HEK293 (cell line): ENCODE results near the gene AGPAT4.

Source experiments
- CTCF ChIA-PET: fragments of 350-600 bp; formaldehyde crosslinking; extraction: SDS; loops from one replicate; lab custom pipeline; 2021; ENCODE audit warnings: antibody characterized with exemption; lab: Yijun Ruan, JAX
- POLR2A ChIA-PET: fragments of 300-600 bp; formaldehyde crosslinking; extraction: SDS; loops from one replicate; lab custom pipeline; 2020; ENCODE audit warnings: antibody characterized with exemption, inconsistent platforms; lab: Yijun Ruan, JAX
- H3K27ac ChIP-seq: fragments of 200-500 bp; sonication (Bioruptor generic); 2 replicates; pipeline ENCODE4 v1.5.1; 2014; ENCODE audit warnings: low read depth, low read length, control low read depth, inconsistent platforms; ENCODE audit errors: extremely low read depth
- H3K36me3 ChIP-seq, 2 experiments: fragments of 200-500 bp in 1 of 2; sonication (Bioruptor generic) in 1 of 2; 1 replicate in 1 of 2; 2 replicates in 1 of 2; pipeline ENCODE4 v1.5.1; 2014 to 2017; ENCODE audit warnings: inconsistent platforms in 2 of 2, low read length in 2 of 2; ENCODE audit not compliant: control insufficient read depth in 2 of 2, insufficient read depth in 1 of 2
- H3K4me1 ChIP-seq: fragments of 200-500 bp; sonication (Bioruptor generic); 2 replicates; pipeline ENCODE4 v1.5.1; 2014; ENCODE audit warnings: mild to moderate bottlenecking, low read length, inconsistent platforms; ENCODE audit not compliant: control insufficient read depth, insufficient read depth
- H3K4me3 ChIP-seq: 2 replicates; pipeline ENCODE4 v1.5.1; 2011; ENCODE audit warnings: low read depth, mild to moderate bottlenecking, control low read depth, low read length, moderate library complexity
- H3K9me3 ChIP-seq: fragments of 200-500 bp; sonication (Bioruptor generic); 2 replicates; pipeline ENCODE4 v1.5.1; 2014; ENCODE audit warnings: low read depth, low read length, inconsistent platforms; ENCODE audit not compliant: control insufficient read depth, insufficient read depth
- INSM2 ChIP-seq: fragments of 450-650 bp; formaldehyde crosslinking; IDR thresholded peaks from 2 replicates; pipeline ENCODE4 v1.5.1; 2016; ENCODE audit warnings: missing biosample characterization, missing genetic modification characterization
- KLF8 ChIP-seq: fragments of 450-650 bp; formaldehyde crosslinking; IDR thresholded peaks from 2 replicates; pipeline ENCODE4 v1.5.1; 2016; ENCODE audit warnings: missing biosample characterization, missing genetic modification characterization
- OSR2 ChIP-seq: fragments of 450-650 bp; formaldehyde crosslinking; IDR thresholded peaks from 2 replicates; pipeline ENCODE4 v1.5.1; 2016; ENCODE audit warnings: missing biosample characterization, missing genetic modification characterization
- PRDM1 ChIP-seq: fragments of 450-650 bp; formaldehyde crosslinking; IDR thresholded peaks from 2 replicates; pipeline ENCODE4; 2016; ENCODE audit warnings: missing biosample characterization, missing genetic modification characterization
- PRDM2 ChIP-seq: fragments of 450-650 bp; formaldehyde crosslinking; IDR thresholded peaks from 2 replicates; pipeline ENCODE4 v1.5.1; 2016; ENCODE audit warnings: missing biosample characterization, missing genetic modification characterization, borderline replicate concordance
- RBAK ChIP-seq: fragments of 450-650 bp; formaldehyde crosslinking; IDR thresholded peaks from 2 replicates; pipeline ENCODE4 v1.5.1; 2016; ENCODE audit warnings: missing biosample characterization, missing genetic modification characterization
- ZBTB1 ChIP-seq: fragments of 450-650 bp; formaldehyde crosslinking; IDR thresholded peaks from 2 replicates; pipeline ENCODE4 v1.5.1; 2016; ENCODE audit warnings: missing biosample characterization, missing genetic modification characterization
- ZFP41 ChIP-seq: fragments of 450-650 bp; formaldehyde crosslinking; IDR thresholded peaks from 2 replicates; pipeline ENCODE4 v1.5.1; 2016; ENCODE audit warnings: missing biosample characterization, missing genetic modification characterization, borderline replicate concordance
- ZNF155 ChIP-seq: fragments of 450-650 bp; formaldehyde crosslinking; IDR thresholded peaks from 2 replicates; pipeline ENCODE4 v1.5.1; 2016; ENCODE audit warnings: missing biosample characterization, missing genetic modification characterization
- ZNF16 ChIP-seq: fragments of 450-650 bp; formaldehyde crosslinking; IDR thresholded peaks from 2 replicates; pipeline ENCODE4 v1.5.1; 2016; ENCODE audit warnings: low read depth, missing biosample characterization, missing genetic modification characterization
- ZNF184 ChIP-seq: fragments of 450-650 bp; IDR thresholded peaks from 2 replicates; pipeline ENCODE4 v1.5.1; 2018; ENCODE audit warnings: missing biosample characterization, mild to moderate bottlenecking, missing genetic modification characterization
- ZNF19 ChIP-seq: fragments of 450-650 bp; formaldehyde crosslinking; IDR thresholded peaks from 2 replicates; pipeline ENCODE4; 2016; ENCODE audit warnings: missing biosample characterization, missing genetic modification characterization, low read depth
- ZNF311 ChIP-seq: fragments of 450-650 bp; formaldehyde crosslinking; IDR thresholded peaks from 2 replicates; pipeline ENCODE4 v1.5.1; 2017; ENCODE audit warnings: missing biosample characterization, missing genetic modification characterization, borderline replicate concordance
- ZNF423 ChIP-seq: fragments of 450-650 bp; formaldehyde crosslinking; IDR thresholded peaks from 2 replicates; pipeline ENCODE4 v1.5.1; 2016; ENCODE audit warnings: missing biosample characterization, missing genetic modification characterization
- ZNF433 ChIP-seq: fragments of 450-650 bp; formaldehyde crosslinking; IDR thresholded peaks from 2 replicates; pipeline ENCODE4 v1.5.1; 2016; ENCODE audit warnings: missing biosample characterization, missing genetic modification characterization, low read depth
- ZNF48 ChIP-seq: fragments of 450-650 bp; formaldehyde crosslinking; IDR thresholded peaks from 2 replicates; pipeline ENCODE4 v1.5.1; 2016; ENCODE audit warnings: missing biosample characterization, missing genetic modification characterization
- ZNF510 ChIP-seq: fragments of 450-650 bp; formaldehyde crosslinking; IDR thresholded peaks from 2 replicates; pipeline ENCODE4 v1.5.1; 2018; ENCODE audit warnings: mild to moderate bottlenecking, missing genetic modification characterization, missing biosample characterization; ENCODE audit not compliant: insufficient replicate concordance
- ZNF521 ChIP-seq: fragments of 450-650 bp; formaldehyde crosslinking; IDR thresholded peaks from 2 replicates; pipeline ENCODE4 v1.5.1; 2017; ENCODE audit warnings: missing biosample characterization, mild to moderate bottlenecking, missing genetic modification characterization
- ZNF529 ChIP-seq: fragments of 450-650 bp; formaldehyde crosslinking; IDR thresholded peaks from 2 replicates; pipeline ENCODE4 v1.5.1; 2017; ENCODE audit warnings: missing genetic modification characterization, missing biosample characterization; ENCODE audit not compliant: insufficient replicate concordance
- ZNF561 ChIP-seq: fragments of 450-650 bp; IDR thresholded peaks from 2 replicates; pipeline ENCODE4 v1.5.1; 2018; ENCODE audit warnings: missing biosample characterization, missing genetic modification characterization, borderline replicate concordance
- ZNF621 ChIP-seq: fragments of 450-650 bp; formaldehyde crosslinking; IDR thresholded peaks from 2 replicates; pipeline ENCODE4 v1.5.1; 2017; ENCODE audit warnings: missing biosample characterization, missing genetic modification characterization
- ZSCAN5A ChIP-seq: fragments of 450-650 bp; formaldehyde crosslinking; IDR thresholded peaks from 2 replicates; pipeline ENCODE4 v1.5.1; 2016; ENCODE audit warnings: missing biosample characterization, missing genetic modification characterization

Gene AGPAT4

GRCh38 chr6:161100072-161100471 is 173.8 kb downstream of the AGPAT4 start:
- no peaks in the 10 kb centered on the region for H3K9me3 ChIP-seq
- no peaks in the 10 kb centered on the region for H3K4me1 ChIP-seq
- TF ChIP-seq ZNF184 (tag by site-specific recombination) (no peak), PRDM1 (no peak), INSM2 (tag by site-specific recombination) (no peak), OSR2 (tag by site-specific recombination) (no peak), ZNF521 (tag by site-specific recombination) (no peak), RBAK (tag by site-specific recombination) (no peak), ZNF423 (tag by site-specific recombination) (no peak), ZNF561 (tag by site-specific recombination) (no peak)
- TF ChIP-seq, all 188 proteins: peak for 0
- Histone ChIP-seq H3K36me3 (peaks cover 18 to 61% of the 10 kb centered on the region in 2 experiments), H3K27ac (no peak overlapping the region), H3K4me3 (no peak overlapping the region)
- ChIA-PET CTCF (interaction anchor here (0.8 to 3.7 kb wide), 4 partner anchors 170 to 274 kb away, joined by 3 to 31 read pairs (median 18); no protein-coding TSS in a partner anchor), POLR2A (no interaction called here)

GRCh38 chr6:161095916-161096315 is 177.9 kb downstream of the AGPAT4 start:
- POLR2A ChIA-PET: no interaction called here
- no peak overlapping the region for H3K27ac ChIP-seq
- peaks cover 4 to 65% of the 10 kb centered on the region in 2 experiments for H3K36me3 ChIP-seq
- no peaks in the 10 kb centered on the region for H3K4me1 ChIP-seq
- CTCF ChIA-PET: interaction anchor here (0.6 to 1.7 kb wide), 2 partner anchors 275 to 836 kb away, joined by 3 to 6 read pairs; no protein-coding TSS in a partner anchor
- no peak overlapping the region for H3K4me3 ChIP-seq
- no peak for TF ChIP-seq ZBTB1 (tag by site-specific recombination)
- TF ChIP-seq ZNF19 (tag by site-specific recombination): no peak
- no peak for TF ChIP-seq ZSCAN5A (tag by site-specific recombination)
- no peak for TF ChIP-seq ZNF48 (tag by site-specific recombination)
- no peak for TF ChIP-seq ZNF311 (tag by site-specific recombination)
- TF ChIP-seq ZFP41 (tag by site-specific recombination): no peak
- no peak for TF ChIP-seq KLF8 (tag by site-specific recombination)
- no peaks in the 10 kb centered on the region for H3K9me3 ChIP-seq

- ChIA-PET POLR2A (interaction anchor here (0.7 kb wide), 1 partner anchor 15 kb away, joined by 3 read pairs; no protein-coding TSS in a partner anchor), CTCF (interaction anchor here (0.7 to 1.7 kb wide), 3 partner anchors 259 to 852 kb away, joined by 3 to 6 read pairs (median 3); no protein-coding TSS in a partner anchor)
- Histone ChIP-seq H3K36me3 (peaks cover 4 to 67% of the 10 kb centered on the region in 2 experiments), H3K4me1 (no peaks in the 10 kb centered on the region), H3K9me3 (no peaks in the 10 kb centered on the region), H3K27ac (no peak overlapping the region), H3K4me3 (no peak overlapping the region)
- TF ChIP-seq ZNF155 (tag by site-specific recombination): no peak
- TF ChIP-seq ZNF621 (tag by site-specific recombination): no peak
- TF ChIP-seq ZNF510 (tag by site-specific recombination): no peak
- TF ChIP-seq ZNF16 (tag by site-specific recombination): no peak
- no peak for TF ChIP-seq ZNF433 (tag by site-specific recombination)
- no peak for TF ChIP-seq PRDM2 (tag by site-specific recombination)
- TF ChIP-seq ZNF529 (tag by site-specific recombination): no peak
Observed at GRCh38 chr6:161094955-161095354, 178.9 kb downstream of the AGPAT4 start.
